Chondrocyte (in vitro differentiated cells): ENCODE measurements around the gene LLPH. TPM values are rescaled to one million over a fixed set of nuclear protein-coding genes. Genes with fewer than 3 reads are reported as not detected.

ENCODE experiments used
- DNase-seq: peaks from one replicate; pipeline ENCODE4 v3.0.0; 2021; ENCODE audit warnings: mixed read lengths, low spot score
- H3K27ac Mint-ChIP-seq: one replicate; pipeline ENCODE4 v1.8.0; 2021; ENCODE audit warnings: mild to moderate bottlenecking, moderate library complexity, mixed read lengths; ENCODE audit not compliant: unreplicated experiment
- H3K27me3 Mint-ChIP-seq: 2 replicates; pipeline ENCODE4 v1.8.0; 2021; ENCODE audit warnings: low read depth, mixed read lengths
- H3K36me3 Mint-ChIP-seq: 2 replicates; pipeline ENCODE4 v1.8.0; 2021; ENCODE audit warnings: low read depth, mixed read lengths
- H3K4me1 Mint-ChIP-seq: 2 replicates; pipeline ENCODE4 v1.8.0; 2021; ENCODE audit warnings: low read depth, mild to moderate bottlenecking, mixed read lengths
- H3K4me3 Mint-ChIP-seq: one replicate; pipeline ENCODE4 v1.8.0; 2021; ENCODE audit warnings: mild to moderate bottlenecking, moderate library complexity, mixed read lengths; ENCODE audit not compliant: unreplicated experiment
- H3K9me3 Mint-ChIP-seq: 2 replicates; pipeline ENCODE4 v1.8.0; 2021; ENCODE audit warnings: low read depth, mixed read lengths
- total RNA-seq: library from RNA; stranded (reverse); gene quantifications from 3 replicates; pipeline ENCODE4 v1.2.1, GENCODE V29; 2021
- TF ChIP-seq, protein P1 (sequence below): fragments of 200-600 bp; sonication (generic); IDR thresholded peaks from 2 replicates; pipeline ENCODE4 v1.5.0; 2021; ENCODE audit warnings: antibody characterized with exemption, mild to moderate bottlenecking, moderate library complexity

Gene LLPH
- total RNA-seq, 1 donor from 2014 or later: 22.8 TPM

DNA sequence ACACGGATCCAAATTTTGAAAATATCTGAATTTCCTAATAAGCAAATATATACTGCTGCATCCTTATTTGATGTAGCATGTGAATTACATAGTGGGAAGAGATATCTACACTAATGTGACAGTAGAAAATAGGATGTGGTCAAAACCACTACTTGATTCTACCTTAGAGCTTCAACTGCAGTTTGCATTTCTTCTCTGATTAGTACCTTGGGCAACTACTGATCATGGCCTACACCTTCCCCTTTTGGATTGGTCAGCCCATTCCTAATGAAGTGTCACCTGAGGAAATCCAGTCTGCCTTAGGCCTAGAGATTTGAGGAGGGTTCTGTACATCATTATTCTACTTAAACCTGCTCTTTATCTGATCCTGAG lies 10.7 kb downstream of the LLPH start:
- Mint-ChIP-seq H3K27ac (no peak overlapping the region), H3K9me3 (peaks cover 3% of the 10 kb centered on the region), H3K4me1 (no peaks in the 10 kb centered on the region), H3K27me3 (no peaks in the 10 kb centered on the region), H3K4me3 (no peak overlapping the region), H3K36me3 (peaks cover 10% of the 10 kb centered on the region)
- TF ChIP-seq, protein P1, sequence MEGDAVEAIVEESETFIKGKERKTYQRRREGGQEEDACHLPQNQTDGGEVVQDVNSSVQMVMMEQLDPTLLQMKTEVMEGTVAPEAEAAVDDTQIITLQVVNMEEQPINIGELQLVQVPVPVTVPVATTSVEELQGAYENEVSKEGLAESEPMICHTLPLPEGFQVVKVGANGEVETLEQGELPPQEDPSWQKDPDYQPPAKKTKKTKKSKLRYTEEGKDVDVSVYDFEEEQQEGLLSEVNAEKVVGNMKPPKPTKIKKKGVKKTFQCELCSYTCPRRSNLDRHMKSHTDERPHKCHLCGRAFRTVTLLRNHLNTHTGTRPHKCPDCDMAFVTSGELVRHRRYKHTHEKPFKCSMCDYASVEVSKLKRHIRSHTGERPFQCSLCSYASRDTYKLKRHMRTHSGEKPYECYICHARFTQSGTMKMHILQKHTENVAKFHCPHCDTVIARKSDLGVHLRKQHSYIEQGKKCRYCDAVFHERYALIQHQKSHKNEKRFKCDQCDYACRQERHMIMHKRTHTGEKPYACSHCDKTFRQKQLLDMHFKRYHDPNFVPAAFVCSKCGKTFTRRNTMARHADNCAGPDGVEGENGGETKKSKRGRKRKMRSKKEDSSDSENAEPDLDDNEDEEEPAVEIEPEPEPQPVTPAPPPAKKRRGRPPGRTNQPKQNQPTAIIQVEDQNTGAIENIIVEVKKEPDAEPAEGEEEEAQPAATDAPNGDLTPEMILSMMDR: no peak
- DNase-seq: no peak

DNA sequence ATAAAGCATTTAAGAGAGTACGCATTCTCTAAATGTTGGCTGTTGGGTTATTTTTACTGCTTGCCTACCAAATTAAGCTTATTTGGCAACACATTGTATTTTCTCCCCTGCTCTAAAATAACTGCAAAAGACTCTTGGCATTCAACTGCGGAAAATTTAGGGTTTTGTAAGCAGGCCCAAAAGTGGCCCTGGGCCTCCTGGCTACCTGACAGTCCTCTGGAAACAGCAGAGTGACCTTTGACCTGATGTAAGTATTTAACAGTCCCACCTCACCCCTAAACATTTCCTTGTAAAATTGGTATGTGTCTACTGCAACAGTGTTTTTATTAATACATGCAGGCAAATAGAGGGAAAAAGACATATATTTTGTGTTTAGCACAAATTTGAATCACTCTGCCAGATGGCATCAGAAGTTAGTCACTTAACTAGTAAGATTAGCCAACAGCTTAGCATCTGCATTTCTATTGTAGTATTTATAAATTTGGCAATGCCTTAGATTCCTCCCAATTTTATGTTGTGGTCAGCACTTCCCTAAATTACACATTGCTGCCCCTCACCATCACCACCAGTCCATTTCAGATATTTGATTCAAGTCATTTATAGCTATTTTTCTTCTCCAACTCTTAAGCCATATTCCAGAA lies 11.2 kb downstream of the LLPH start:
- no peak overlapping the region for H3K4me3 Mint-ChIP-seq
- peaks cover 10% of the 10 kb centered on the region for H3K36me3 Mint-ChIP-seq
- H3K27ac Mint-ChIP-seq: no peak overlapping the region
- no peak for DNase-seq
- H3K9me3 Mint-ChIP-seq: peaks cover 3% of the 10 kb centered on the region
- H3K27me3 Mint-ChIP-seq: no peaks in the 10 kb centered on the region
- TF ChIP-seq, protein P1: no peak
- no peaks in the 10 kb centered on the region for H3K4me1 Mint-ChIP-seq

DNA sequence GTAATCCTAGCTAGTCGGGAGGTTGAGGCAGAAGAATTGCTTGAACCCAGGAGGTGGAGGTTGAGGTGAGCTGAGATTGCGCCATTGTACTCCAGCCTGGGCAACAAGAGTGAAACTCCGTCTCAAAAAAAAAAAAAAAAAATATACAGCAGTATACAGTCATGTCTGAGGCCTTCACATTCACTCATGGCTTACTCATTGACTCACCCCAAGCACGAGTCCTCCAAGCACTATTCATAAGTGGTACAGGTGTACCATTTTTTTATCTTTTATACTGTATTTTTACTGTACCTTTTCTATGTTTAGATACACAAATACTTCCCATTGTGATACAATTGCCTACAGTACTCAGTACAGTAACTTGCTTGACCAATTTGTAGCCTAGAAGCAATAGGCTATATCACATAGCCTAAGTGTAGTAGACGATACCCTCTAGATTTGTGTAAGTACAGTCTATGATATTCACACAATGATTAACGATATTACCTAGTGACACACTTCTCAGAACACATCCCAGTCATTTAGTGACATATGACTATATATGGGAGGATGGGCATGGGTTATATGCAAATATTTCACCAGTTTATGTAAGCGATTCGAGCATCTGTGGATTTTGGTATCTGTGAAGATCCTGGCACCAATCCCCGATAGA lies 12.2 kb downstream of the LLPH start:
- Mint-ChIP-seq H3K4me3 (no peak overlapping the region), H3K27me3 (no peaks in the 10 kb centered on the region), H3K4me1 (no peaks in the 10 kb centered on the region), H3K27ac (no peak overlapping the region), H3K36me3 (peaks cover 2% of the 10 kb centered on the region), H3K9me3 (peaks cover 3% of the 10 kb centered on the region)
- no peak for DNase-seq
- TF ChIP-seq, protein P1: no peak

DNA sequence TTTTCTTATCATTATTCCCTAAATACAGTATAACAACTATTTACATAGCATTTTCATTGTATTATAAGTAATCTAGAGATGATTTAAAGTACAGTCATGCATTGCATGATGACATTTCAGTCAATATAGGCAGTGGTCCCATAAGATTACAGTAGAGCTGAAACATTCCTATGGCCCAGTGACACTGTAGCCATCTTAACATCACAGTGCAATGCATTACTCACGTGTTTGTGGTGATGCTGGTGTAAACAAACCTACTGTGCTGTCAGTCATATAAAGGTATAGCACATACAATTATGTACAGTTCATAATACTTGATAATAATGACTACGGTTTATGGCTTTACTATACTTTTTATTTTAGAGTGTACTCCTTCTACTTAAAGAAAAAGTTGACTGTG lies 13.3 kb downstream of the LLPH start:
- Mint-ChIP-seq H3K4me3 (no peak overlapping the region), H3K27me3 (no peaks in the 10 kb centered on the region), H3K36me3 (no peaks in the 10 kb centered on the region), H3K4me1 (no peaks in the 10 kb centered on the region), H3K27ac (no peak overlapping the region), H3K9me3 (peaks cover 3% of the 10 kb centered on the region)
- TF ChIP-seq, protein P1: no peak
- no peak for DNase-seq

DNA sequence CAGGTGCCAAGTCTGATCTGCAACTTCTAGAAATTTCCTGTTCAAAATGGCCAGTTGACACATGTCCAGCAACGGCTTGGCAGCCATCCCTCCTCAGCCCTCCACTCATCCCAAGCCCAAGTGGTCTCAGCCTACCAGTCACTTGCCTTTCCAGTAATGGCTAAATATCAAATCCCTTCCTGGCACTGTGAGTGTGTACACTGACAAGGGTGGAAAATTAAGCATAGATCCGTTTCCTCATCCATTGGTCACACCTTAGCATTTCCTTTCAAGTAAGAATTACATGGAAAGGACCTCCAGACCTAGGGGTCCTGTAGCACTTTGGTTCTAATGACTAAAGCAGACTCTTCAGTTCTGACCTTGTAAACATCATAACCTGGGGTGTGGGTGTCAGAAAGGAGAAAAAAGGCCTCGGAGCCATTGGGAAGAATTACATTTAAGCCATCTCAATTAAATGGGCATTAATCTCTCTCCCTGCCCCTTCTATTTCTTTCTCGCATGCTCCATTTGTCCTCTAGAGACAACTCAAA lies 15.4 kb downstream of the LLPH start:
- TF ChIP-seq, protein P1: no peak
- Mint-ChIP-seq H3K4me3 (no peak overlapping the region), H3K27me3 (no peaks in the 10 kb centered on the region), H3K27ac (no peak overlapping the region), H3K9me3 (peaks cover 3% of the 10 kb centered on the region), H3K36me3 (no peaks in the 10 kb centered on the region), H3K4me1 (no peaks in the 10 kb centered on the region)
- DNase-seq: no peak
